ENCODE results near the gene SLC25A24. TPM values are rescaled to one million over a fixed set of nuclear protein-coding genes. Genes with fewer than 3 reads are reported as not detected.

SLC25A24 gene
- total RNA-seq, 1 experiment from 2014 or later, result 21.0 TPM

GRCh38 chr1:108193333-108193732 is 6.8 kb downstream of the SLC25A24 start:
- POLR2A ChIA-PET, result interaction anchor here (0.8 to 1.3 kb wide), 2 partner anchors 10 to 12 kb away, joined by 3 to 4 read pairs; no protein-coding TSS in a partner anchor
- intact Hi-C loops (cut with micrococcal nuclease), result no loop called here
- CTCF ChIA-PET, result interaction anchor here (0.8 to 1.4 kb wide), 4 partner anchors 9 to 450 kb away, joined by 3 to 7 read pairs (median 3); no protein-coding TSS in a partner anchor
- TF ChIP-seq CTCF (IDR thresholded peaks at IDR 0.05; ENCODE audit: unreplicated experiment), result no peak
- no peak for DNase-seq (ENCODE audit: unreplicated experiment)
- peaks cover 19% of the 10 kb centered on the region for H3K36me3 Mint-ChIP-seq (ENCODE audit: insufficient read depth, unreplicated experiment)
- peaks cover 8% of the 10 kb centered on the region for H3K9me3 Mint-ChIP-seq (ENCODE audit: unreplicated experiment)
- H3K27me3 Mint-ChIP-seq (ENCODE audit: insufficient read depth, unreplicated experiment), result no peaks in the 10 kb centered on the region
- no peak overlapping the region for H3K4me3 Mint-ChIP-seq (ENCODE audit: unreplicated experiment)
- H3K27ac Mint-ChIP-seq (ENCODE audit: low read depth, unreplicated experiment), result no peak overlapping the region
- BruUV-seq (replicated peaks), result no TSS peak
- peaks cover 28% of the 10 kb centered on the region for H3K4me1 Mint-ChIP-seq (ENCODE audit: insufficient read depth, unreplicated experiment)

- H3K4me3 Mint-ChIP-seq (ENCODE audit: unreplicated experiment), result no peak overlapping the region
- peaks cover 12% of the 10 kb centered on the region for H3K36me3 Mint-ChIP-seq (ENCODE audit: insufficient read depth, unreplicated experiment)
- intact Hi-C loops (cut with micrococcal nuclease), result no loop called here
- H3K4me1 Mint-ChIP-seq (ENCODE audit: insufficient read depth, unreplicated experiment), result peaks cover 22% of the 10 kb centered on the region
- no TSS peak for BruUV-seq (replicated peaks)
- CTCF ChIA-PET, result interaction anchor here (0.6 to 1.4 kb wide), 5 partner anchors 9 to 409 kb away, joined by 3 to 7 read pairs (median 3); no protein-coding TSS in a partner anchor
- TF ChIP-seq CTCF (IDR thresholded peaks at IDR 0.05; ENCODE audit: unreplicated experiment), result no peak
- H3K27ac Mint-ChIP-seq (ENCODE audit: low read depth, unreplicated experiment), result no peak overlapping the region
- DNase-seq (ENCODE audit: unreplicated experiment), result no peak
- H3K9me3 Mint-ChIP-seq (ENCODE audit: unreplicated experiment), result peaks cover 14% of the 10 kb centered on the region
- no peaks in the 10 kb centered on the region for H3K27me3 Mint-ChIP-seq (ENCODE audit: insufficient read depth, unreplicated experiment)
- POLR2A ChIA-PET, result interaction anchor here (0.8 to 1.3 kb wide), 2 partner anchors 9 to 11 kb away, joined by 3 to 4 read pairs; no protein-coding TSS in a partner anchor
Measured at GRCh38 chr1:108192581-108192980, 7.6 kb downstream of the SLC25A24 start.

- Mint-ChIP-seq H3K27me3 (ENCODE audit: insufficient read depth, unreplicated experiment) (no peaks in the 10 kb centered on the region), H3K27ac (ENCODE audit: low read depth, unreplicated experiment) (no peak overlapping the region), H3K4me1 (ENCODE audit: insufficient read depth, unreplicated experiment) (peaks cover 16% of the 10 kb centered on the region), H3K9me3 (ENCODE audit: unreplicated experiment) (peaks cover 14% of the 10 kb centered on the region), H3K4me3 (ENCODE audit: unreplicated experiment) (no peak overlapping the region), H3K36me3 (ENCODE audit: insufficient read depth, unreplicated experiment) (peaks cover 6% of the 10 kb centered on the region)
- POLR2A ChIA-PET, result interaction anchor here (1.0 to 3.1 kb wide), 2 partner anchors 9 to 501 kb away, joined by 3 to 17 read pairs; partner anchors contain the start of gene SLC25A24
- no peak for TF ChIP-seq CTCF (IDR thresholded peaks at IDR 0.05; ENCODE audit: unreplicated experiment)
- CTCF ChIA-PET, result interaction anchor here (0.9 kb wide), 1 partner anchor 11 kb away, joined by 3 read pairs; no protein-coding TSS in a partner anchor
- intact Hi-C loops (cut with micrococcal nuclease), result no loop called here
- BruUV-seq (replicated peaks), result no TSS peak
- peak; percentile 34 for DNase-seq (ENCODE audit: unreplicated experiment)
Measured at GRCh38 chr1:108190686-108191416, 9.3 kb downstream of the SLC25A24 start.

- POLR2A ChIA-PET, result interaction anchor here (3.1 kb wide), 1 partner anchor 10 kb away, joined by 17 read pairs; the partner anchor contains the start of gene SLC25A24
- Mint-ChIP-seq H3K9me3 (ENCODE audit: unreplicated experiment) (peaks cover 11% of the 10 kb centered on the region), H3K27ac (ENCODE audit: low read depth, unreplicated experiment) (peak overlapping the region; percentile 62)
Measured at GRCh38 chr1:108190001-108190634, 10.0 kb downstream of the SLC25A24 start.

More at GRCh38 chr1:108190001-108190634, 10.0 kb downstream of the SLC25A24 start:
- no peak for DNase-seq (ENCODE audit: unreplicated experiment)
- intact Hi-C loops (cut with micrococcal nuclease), result no loop called here
- no TSS peak for BruUV-seq (replicated peaks)
- CTCF ChIA-PET, result interaction anchor here (0.7 to 0.9 kb wide), 2 partner anchors 11 to 404 kb away, joined by 3 read pairs; no protein-coding TSS in a partner anchor
- TF ChIP-seq CTCF (IDR thresholded peaks at IDR 0.05; ENCODE audit: unreplicated experiment), result no peak
- Mint-ChIP-seq H3K4me1 (ENCODE audit: insufficient read depth, unreplicated experiment) (peaks cover 16% of the 10 kb centered on the region), H3K4me3 (ENCODE audit: unreplicated experiment) (no peak overlapping the region), H3K36me3 (ENCODE audit: insufficient read depth, unreplicated experiment) (peaks cover 6% of the 10 kb centered on the region), H3K27me3 (ENCODE audit: insufficient read depth, unreplicated experiment) (no peaks in the 10 kb centered on the region)

All from MCF 10A (cell line).